K562 (cell line): ENCODE results near the gene RIC8B. TPM values are rescaled to one million over a fixed set of nuclear protein-coding genes. Genes with fewer than 3 reads are reported as not detected.

Source experiments
- ATAC-seq: fragments of 200-7000 bp; cut with Tn5 transposase; 3 replicates; pipeline ENCODE4 v1.9.1; 2020; ENCODE audit warnings: moderate library complexity
- BruUV-seq: library from RNA; stranded (reverse); fragments of 400-500 nt; replicated peaks from 2 replicates; lab custom pipeline; 2021; lab: Mats Ljungman, UMichigan
- CTCF ChIA-PET: fragments of 300-600 bp; formaldehyde crosslinking; extraction: SDS; loops from one replicate; lab custom pipeline; 2021; ENCODE audit warnings: low intra/inter-chr PET ratio; lab: Yijun Ruan, JAX
- POLR2A ChIA-PET: fragments of 300-600, 350-650 bp; sonication (Branson Sonifier 250); formaldehyde crosslinking; extraction: SDS; loops from one replicate; lab custom pipeline; 2021; ENCODE audit warnings: antibody characterized with exemption, inconsistent platforms; lab: Yijun Ruan, JAX
- DNase-seq, 4 experiments: peaks; one replicate each; pipeline versions ENCODE4 v3.0.0 to v3.0.0-alpha.2; 2011 to 2018; ENCODE audit warnings: low spot score in 3 of 4, mixed read lengths in 3 of 4; ENCODE audit errors: extremely low read depth in 1 of 4
- FAIRE-seq: peaks from 2 replicates; lab custom pipeline; 2011; peaks lifted over from hg19 to GRCh38; lab: Jason Lieb, UNC
- H2AFZ ChIP-seq: 2 replicates; pipeline ENCODE4 v1.6.0; 2011; ENCODE audit warnings: low read depth, low read length, control low read depth, inconsistent platforms
- H3K27ac ChIP-seq: fragments of 200-600 bp; 3 replicates; pipeline ENCODE4 v1.8.0; 2011; ENCODE audit warnings: low read depth, mild to moderate bottlenecking, control low read depth, inconsistent platforms, low read length, moderate library complexity, mixed read lengths; ENCODE audit errors: extremely low read depth
- H3K27me3 ChIP-seq, 2 experiments: fragments of 300-600 bp in 1 of 2; 2 replicates in 1 of 2; 3 replicates in 1 of 2; pipeline versions ENCODE4 v1.6.0 to v1.8.0; 2011; ENCODE audit warnings: inconsistent platforms in 2 of 2, low read length in 2 of 2, mild to moderate bottlenecking in 1 of 2, mixed read lengths in 1 of 2, moderate library complexity in 1 of 2; ENCODE audit not compliant: control insufficient read depth in 2 of 2, insufficient read depth in 2 of 2
- H3K36me3 ChIP-seq: fragments of 300-600 bp; 3 replicates; pipeline ENCODE4 v1.8.0; 2011; ENCODE audit warnings: mild to moderate bottlenecking, low read length, inconsistent platforms; ENCODE audit not compliant: control insufficient read depth, insufficient read depth
- H3K4me1 ChIP-seq, 2 experiments: fragments of 200-600 bp in 1 of 2; replicated peaks in 1 of 2; 2 replicates in 1 of 2; 3 replicates in 1 of 2; pipeline versions ENCODE4 v1.5.1 to v1.8.0; 2011; ENCODE audit warnings: inconsistent platforms in 2 of 2, low read length in 2 of 2, mild to moderate bottlenecking in 1 of 2, mixed read lengths in 1 of 2, moderate library complexity in 1 of 2; ENCODE audit not compliant: control insufficient read depth in 2 of 2, insufficient read depth in 2 of 2
- H3K4me2 ChIP-seq: 2 replicates; pipeline ENCODE4 v1.6.1; 2011; ENCODE audit warnings: low read length, control low read depth, inconsistent platforms, mixed read lengths; ENCODE audit not compliant: insufficient read depth
- H3K4me3 ChIP-seq: fragments of 200-600 bp; sonication (generic), shearing (Covaris generic); 2 replicates; pipeline ENCODE4 v1.5.1; 2016; ENCODE audit warnings: control low read depth, inconsistent platforms
- H3K79me2 ChIP-seq: fragments of 200-600 bp; 3 replicates; pipeline ENCODE4 v1.8.0; 2011; ENCODE audit warnings: low read length, inconsistent platforms; ENCODE audit not compliant: control insufficient read depth, insufficient read depth
- H3K9ac ChIP-seq, 2 experiments: 2 replicates each; pipeline versions ENCODE4 v1.6.0 to v1.6.1; 2011; ENCODE audit warnings: low read depth in 2 of 2, low read length in 2 of 2, control low read depth in 1 of 2, inconsistent platforms in 1 of 2, mild to moderate bottlenecking in 1 of 2, mixed read lengths in 1 of 2; ENCODE audit not compliant: insufficient read depth in 1 of 2
- H3K9me1 ChIP-seq: one replicate; pipeline ENCODE4 v1.6.0; 2011; ENCODE audit warnings: inconsistent platforms, mild to moderate bottlenecking, low read length, moderate library complexity; ENCODE audit not compliant: control insufficient read depth, insufficient read depth
- H3K9me3 ChIP-seq: replicated peaks from 2 replicates; pipeline ENCODE4 v1.5.1; 2011; ENCODE audit warnings: low read depth, low read length, inconsistent platforms; ENCODE audit not compliant: control insufficient read depth, insufficient read depth
- H4K20me1 ChIP-seq: replicated peaks from 2 replicates; pipeline ENCODE4 v1.6.1; 2011; ENCODE audit warnings: low read length, inconsistent platforms, mixed read lengths; ENCODE audit not compliant: control insufficient read depth, insufficient read depth
- KHSRP ChIP-seq: fragments of 450-650 bp; IDR thresholded peaks from 2 replicates; pipeline ENCODE4 v1.6.1; 2017
- RFX1 ChIP-seq: fragments of 450-650 bp; IDR thresholded peaks from 2 replicates; pipeline ENCODE4 v1.6.1; 2016; ENCODE audit warnings: mild to moderate bottlenecking, moderate library complexity
- SPI1 ChIP-seq: IDR thresholded peaks from 2 replicates; pipeline ENCODE4 v1.6.1; 2011; ENCODE audit warnings: low read depth, low read length, control low read depth, borderline replicate concordance
- WGBS: fragments of 100-300 bp; shearing (Covaris generic); methylation state at CpG from one replicate; pipeline ENCODE4 v1.1.6; 2016; ENCODE audit warnings: low coverage, mixed read lengths; ENCODE audit not compliant: insufficient coverage; ENCODE audit errors: missing lambda C conversion rate; 5-methylcytosine and 5-hydroxymethylcytosine counted together
- in situ Hi-C: fragments of 300-500 bp; cut with MboI; formaldehyde crosslinking; loops from 4 replicates; pipeline ENCODE4 v1.15.0; 2018; ENCODE audit warnings: inconsistent platforms, mixed read lengths
- intact Hi-C: fragments of 100-400 bp; cut with micrococcal nuclease; formaldehyde crosslinking; loops from 2 replicates; pipeline ENCODE4 v1.14.2; 2022
- polyA plus RNA-seq, 8 experiments: library from polyadenylated mRNA; depleted of rRNA in 4 of 8; stranded (reverse) in 5 of 8; unstranded in 3 of 8; fragments of >200 nt; fragmentation: Nextera tagmentation in 2 of 8; fragmentation: Illumina TruSeq in 1 of 8; extraction: Ambion mirVana in 2 of 8; extraction: Trizol in 1 of 8; gene quantifications; 2 replicates each; pipeline versions ENCODE4 v1.2.1 to v1.2.3, GENCODE V29; 2011 to 2014; ENCODE audit warnings: inconsistent platforms in 1 of 8, missing spikeins in 1 of 8
- total RNA-seq, 7 experiments: library from RNA; depleted of rRNA in 6 of 7; stranded (reverse); fragments of >200 nt in 6 of 7; fragmentation: Illumina TruSeq in 2 of 7; extraction: Trizol in 2 of 7; gene quantifications; 2 replicates each; pipeline versions ENCODE4 v1.2.1 to v1.2.3, GENCODE V29; 2011 to 2021; ENCODE audit warnings: low replicate concordance in 1 of 7
- TF ChIP-seq, protein P1 (sequence below): fragments of 450-650 bp; formaldehyde crosslinking; IDR thresholded peaks from 2 replicates; pipeline ENCODE4 v1.4.0; 2022; ENCODE audit warnings: missing genetic modification characterization

RIC8B gene
- total and polyA plus RNA-seq, 9 of the 15 experiments (the other 6 are each of a cell fraction or from before 2014, with no cell fraction given), result 0.92 to 8.1 (median 4.8) TPM

DNA sequence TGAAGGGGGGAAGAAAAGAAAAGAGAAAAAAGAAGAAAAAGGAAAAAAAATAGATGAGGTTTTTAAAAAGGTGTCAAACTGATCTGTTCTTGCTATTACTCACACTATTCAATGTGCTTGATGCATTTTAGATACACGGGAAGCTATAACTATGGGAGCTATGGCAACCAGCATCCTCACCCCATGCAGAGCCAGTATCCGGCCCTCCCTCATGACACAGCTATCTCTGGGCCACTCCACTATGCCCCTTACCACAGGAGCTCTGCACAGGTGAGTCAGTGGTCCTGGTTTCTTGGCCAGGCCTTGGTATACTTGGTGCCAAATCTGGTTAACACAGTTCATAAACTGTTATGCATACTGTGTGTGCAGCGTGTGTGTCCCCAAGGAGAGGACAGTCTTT is 24.0 kb upstream of the RIC8B start:
- no peak overlapping the region for H3K4me2 ChIP-seq
- ChIA-PET CTCF (no interaction called here), POLR2A (no interaction called here)
- TF ChIP-seq RFX1, result peak; percentile 46
- no peak for TF ChIP-seq KHSRP
- no peaks in the 10 kb centered on the region for H3K79me2 ChIP-seq
- intact Hi-C loops, result no loop called here
- H3K4me1 ChIP-seq, result no peaks in the 10 kb centered on the region; a peak in 2 of 5 replicates
- ATAC-seq (no peak), DNase-seq (no peak), FAIRE-seq (no peak)
- no peak overlapping the region for H3K27ac ChIP-seq
- H3K9me3 ChIP-seq, result no peaks in the 10 kb centered on the region
- H3K36me3 ChIP-seq, result no peaks in the 10 kb centered on the region
- in situ Hi-C loops, result no loop called here
- H4K20me1 ChIP-seq, result no peaks in the 10 kb centered on the region
- H2AFZ ChIP-seq, result no peak overlapping the region
- WGBS, result 13% methylated on average over 3 of the region's 3 CpGs
- H3K9me1 ChIP-seq, result no peaks in the 10 kb centered on the region
- H3K9ac ChIP-seq, result no peak overlapping the region
- H3K4me3 ChIP-seq, result no peak overlapping the region
- no TSS peak for BruUV-seq
- H3K27me3 ChIP-seq, result peaks cover 4 to 9% of the 10 kb centered on the region in 2 experiments; a peak in 2 of 5 replicates

DNA sequence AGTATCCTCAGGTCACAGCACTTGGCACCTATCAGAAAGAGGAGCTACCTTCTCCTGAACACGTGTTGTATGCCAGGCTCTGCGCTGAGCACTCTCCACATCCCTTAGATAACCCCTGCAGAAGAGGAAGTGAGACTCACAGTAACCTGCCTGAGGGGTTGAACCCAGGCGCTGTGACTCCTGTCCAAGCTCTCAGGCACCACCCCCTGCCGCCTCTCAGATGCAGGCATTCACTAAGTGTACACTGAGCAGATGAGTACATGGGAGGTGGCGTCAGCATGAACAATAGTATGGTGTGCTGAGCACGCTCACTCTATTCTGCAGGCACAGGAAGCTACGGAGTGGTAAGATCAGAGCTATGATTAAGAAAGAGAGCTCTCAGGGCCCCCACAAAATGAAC is 21.0 kb upstream of the RIC8B start:
- no peaks in the 10 kb centered on the region for H3K79me2 ChIP-seq
- H3K9ac ChIP-seq, result no peak overlapping the region
- ChIA-PET POLR2A (interaction anchor here (1.4 kb wide), 1 partner anchor 11 kb away, joined by 4 read pairs; no protein-coding TSS in a partner anchor), CTCF (no interaction called here)
- in situ Hi-C loops (no loop called here), intact Hi-C loops (no loop called here)
- H3K9me3 ChIP-seq, result no peaks in the 10 kb centered on the region
- TF ChIP-seq SPI1, result peak; percentile 87
- TF ChIP-seq, protein P1, sequence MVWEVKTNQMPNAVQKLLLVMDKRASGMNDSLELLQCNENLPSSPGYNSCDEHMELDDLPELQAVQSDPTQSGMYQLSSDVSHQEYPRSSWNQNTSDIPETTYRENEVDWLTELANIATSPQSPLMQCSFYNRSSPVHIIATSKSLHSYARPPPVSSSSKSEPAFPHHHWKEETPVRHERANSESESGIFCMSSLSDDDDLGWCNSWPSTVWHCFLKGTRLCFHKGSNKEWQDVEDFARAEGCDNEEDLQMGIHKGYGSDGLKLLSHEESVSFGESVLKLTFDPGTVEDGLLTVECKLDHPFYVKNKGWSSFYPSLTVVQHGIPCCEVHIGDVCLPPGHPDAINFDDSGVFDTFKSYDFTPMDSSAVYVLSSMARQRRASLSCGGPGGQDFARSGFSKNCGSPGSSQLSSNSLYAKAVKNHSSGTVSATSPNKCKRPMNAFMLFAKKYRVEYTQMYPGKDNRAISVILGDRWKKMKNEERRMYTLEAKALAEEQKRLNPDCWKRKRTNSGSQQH (CRISPR knock-in tag), result no peak
- no peak for DNase-seq
- no TSS peak for BruUV-seq
- no peaks in the 10 kb centered on the region for H3K36me3 ChIP-seq
- 0 out of 2 replicates have a peak overlapping the region, but pooled peaks have one; percentile 14 for H2AFZ ChIP-seq
- no peak for FAIRE-seq
- H3K27me3 ChIP-seq, result peaks cover 4 to 9% of the 10 kb centered on the region in 2 experiments; a peak in 2 of 5 replicates
- WGBS, result 13% methylated on average over 6 of the region's 7 CpGs
- H3K27ac ChIP-seq, result no peak overlapping the region
- H3K4me2 ChIP-seq, result no peak overlapping the region; the same call in 1 of the 2 replicates
- H4K20me1 ChIP-seq, result no peaks in the 10 kb centered on the region
- H3K4me3 ChIP-seq, result no peak overlapping the region
- ATAC-seq, result peak; percentile 51; the same call in 2 of the 3 replicates
- H3K9me1 ChIP-seq, result no peaks in the 10 kb centered on the region
- no peaks in the 10 kb centered on the region; a peak in 2 of 5 replicates for H3K4me1 ChIP-seq
